ENCODE measurements around the gene TNC.

Gene TNC

DNA sequence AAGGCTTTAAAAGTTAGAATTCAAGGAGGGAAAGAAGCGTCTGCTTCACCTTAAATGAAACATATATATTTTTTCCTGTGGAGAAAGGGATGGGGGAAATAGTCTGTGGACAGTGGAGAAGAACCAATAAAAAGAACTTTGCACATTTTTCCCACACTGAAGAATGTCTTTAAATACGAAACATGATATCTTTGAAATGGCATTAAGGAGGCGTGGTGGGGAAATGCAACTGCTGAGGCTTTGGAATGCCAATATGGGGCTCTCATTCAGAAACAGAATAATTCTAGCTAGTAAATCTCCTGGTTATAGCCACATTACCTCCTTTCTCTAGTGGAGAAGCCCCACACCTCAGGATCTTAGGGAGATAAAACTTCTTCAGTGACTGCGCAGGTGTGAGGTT, 46.8 kb downstream of the TNC start:
- DNase-seq: no peak
- no peak overlapping the region for H2BK5ac ChIP-seq (ENCODE audit: low read depth, low read length, poor library complexity)
- no peak overlapping the region for H4K12ac ChIP-seq (ENCODE audit: low read depth, low read length)
- peaks cover 18 to 28% of the 10 kb centered on the region in 2 experiments for H3K36me3 ChIP-seq (ENCODE audit: control insufficient read depth in 1 of 2, insufficient read depth in 2 of 2, low read length in 2 of 2)
- no peak overlapping the region for H2BK12ac ChIP-seq (ENCODE audit: low read length)
- H3K79me1 ChIP-seq (ENCODE audit: low read length): no peaks in the 10 kb centered on the region
- H3K79me2 ChIP-seq (ENCODE audit: control insufficient read depth, insufficient read depth, low read length, poor library complexity): no peaks in the 10 kb centered on the region
- no peak overlapping the region for H3K9ac ChIP-seq (ENCODE audit: low read length)
- no peak overlapping the region for H2BK120ac ChIP-seq (ENCODE audit: insufficient read depth, low read length, poor library complexity)
- no peak overlapping the region for H2AFZ ChIP-seq (ENCODE audit: insufficient read depth, low read length, poor library complexity)
- no peak overlapping the region for H2AK5ac ChIP-seq (ENCODE audit: low read length)
- H3K4me3 ChIP-seq (ENCODE audit: low read depth, low read length): no peak overlapping the region
- H3K9me3 ChIP-seq (ENCODE audit: insufficient read depth, low read depth, low read length): no peaks in the 10 kb centered on the region
- no CpG with 5 or more reads among the region's 4 CpGs for WGBS (ENCODE audit: extremely low coverage, insufficient coverage, insufficient read length)
- H3K14ac ChIP-seq (ENCODE audit: low read length): no peak overlapping the region
- H3K4me1 ChIP-seq (ENCODE audit: control insufficient read depth in 1 of 2, insufficient read depth in 2 of 2, low read length in 2 of 2): no peaks in the 10 kb centered on the region
- no peaks in the 10 kb centered on the region for H3K27me3 ChIP-seq (ENCODE audit: insufficient read depth, low read length)
- no peak overlapping the region for H3K27ac ChIP-seq (ENCODE audit: low read depth, low read length)
- no peak overlapping the region for H3K23ac ChIP-seq (ENCODE audit: low read length)
- no peak overlapping the region for H3K4me2 ChIP-seq (ENCODE audit: low read length)
- H4K91ac ChIP-seq (ENCODE audit: low read depth, low read length): no peak overlapping the region
- no peak overlapping the region for H3K4ac ChIP-seq (ENCODE audit: low read depth, low read length)
- no peak overlapping the region for H4K8ac ChIP-seq (ENCODE audit: low read depth, low read length)
- H3K18ac ChIP-seq (ENCODE audit: low read length): no peak overlapping the region

DNA sequence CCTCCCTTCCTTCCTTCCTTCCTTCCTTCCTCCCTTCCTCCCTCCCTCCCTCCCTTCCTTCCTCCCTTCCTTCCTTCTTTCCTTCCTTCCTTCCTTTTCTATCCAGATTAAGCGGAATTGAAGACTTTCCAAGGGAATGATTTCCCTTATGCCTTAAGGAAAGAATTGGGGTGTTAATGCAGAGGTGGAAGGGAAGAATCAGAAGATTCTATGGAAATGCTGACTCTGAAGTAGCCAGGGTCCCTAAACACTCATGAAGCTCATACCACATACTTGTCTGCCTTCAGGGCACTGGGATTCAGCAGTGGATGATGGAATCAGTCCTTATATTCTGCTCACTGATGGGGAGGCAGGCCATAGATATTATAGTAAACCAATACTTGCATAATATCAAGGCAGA, 48.2 kb downstream of the TNC start:
- Histone ChIP-seq H2AFZ (ENCODE audit: insufficient read depth, low read length, poor library complexity) (no peak overlapping the region), H3K9ac (ENCODE audit: low read length) (no peak overlapping the region), H2BK12ac (ENCODE audit: low read length) (no peak overlapping the region), H3K18ac (ENCODE audit: low read length) (no peak overlapping the region), H4K91ac (ENCODE audit: low read depth, low read length) (no peak overlapping the region), H3K27me3 (ENCODE audit: insufficient read depth, low read length) (no peaks in the 10 kb centered on the region), H2BK5ac (ENCODE audit: low read depth, low read length, poor library complexity) (no peak overlapping the region), H2AK5ac (ENCODE audit: low read length) (no peak overlapping the region), H3K9me3 (ENCODE audit: insufficient read depth, low read depth, low read length) (no peaks in the 10 kb centered on the region), H3K36me3 (ENCODE audit: control insufficient read depth in 1 of 2, insufficient read depth in 2 of 2, low read length in 2 of 2) (peaks cover 12 to 20% of the 10 kb centered on the region in 2 experiments), H3K4me3 (ENCODE audit: low read depth, low read length) (no peak overlapping the region), H3K4me2 (ENCODE audit: low read length) (no peak overlapping the region), H3K4me1 (ENCODE audit: control insufficient read depth in 1 of 2, insufficient read depth in 2 of 2, low read length in 2 of 2) (no peaks in the 10 kb centered on the region), H4K8ac (ENCODE audit: low read depth, low read length) (no peak overlapping the region), H2BK120ac (ENCODE audit: insufficient read depth, low read length, poor library complexity) (no peak overlapping the region), H3K14ac (ENCODE audit: low read length) (no peak overlapping the region), H3K79me2 (ENCODE audit: control insufficient read depth, insufficient read depth, low read length, poor library complexity) (no peaks in the 10 kb centered on the region), H3K23ac (ENCODE audit: low read length) (no peak overlapping the region), H3K27ac (ENCODE audit: low read depth, low read length) (no peak overlapping the region), H3K4ac (ENCODE audit: low read depth, low read length) (no peak overlapping the region), H4K12ac (ENCODE audit: low read depth, low read length) (no peak overlapping the region), H3K79me1 (ENCODE audit: low read length) (no peaks in the 10 kb centered on the region)
- DNase-seq: no peak
- no CpG with 5 or more reads among the region's 1 CpG for WGBS (ENCODE audit: extremely low coverage, insufficient coverage, insufficient read length)

DNA sequence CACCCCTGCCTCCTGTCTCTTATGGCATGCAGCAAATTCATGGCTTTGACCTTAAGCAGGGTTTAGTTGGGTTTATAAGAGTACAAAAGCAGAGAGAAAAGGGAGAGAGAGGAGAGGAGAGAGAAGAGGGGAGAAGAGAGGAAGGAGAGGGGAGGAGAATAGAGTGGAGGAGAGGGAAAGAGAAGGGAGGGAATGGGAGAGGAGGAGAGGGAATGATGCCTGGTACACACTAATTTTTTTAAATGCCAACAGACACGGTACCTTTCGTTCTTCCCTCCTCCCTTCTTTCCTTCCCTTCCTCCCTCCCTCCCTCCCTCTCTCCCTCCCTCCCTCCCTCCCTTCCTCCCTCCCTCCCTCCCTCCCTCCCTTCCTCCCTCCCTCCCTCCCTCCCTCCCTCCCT, 48.7 kb downstream of the TNC start:
- no CpG with 5 or more reads among the region's 2 CpGs for WGBS (ENCODE audit: extremely low coverage, insufficient coverage, insufficient read length)
- DNase-seq: no peak
- H2BK12ac ChIP-seq (ENCODE audit: low read length): no peak overlapping the region
- H3K4ac ChIP-seq (ENCODE audit: low read depth, low read length): no peak overlapping the region
- H3K27me3 ChIP-seq (ENCODE audit: insufficient read depth, low read length): no peaks in the 10 kb centered on the region
- H3K9me3 ChIP-seq (ENCODE audit: insufficient read depth, low read depth, low read length): peaks cover 1% of the 10 kb centered on the region
- H2BK5ac ChIP-seq (ENCODE audit: low read depth, low read length, poor library complexity): no peak overlapping the region
- H3K9ac ChIP-seq (ENCODE audit: low read length): no peak overlapping the region
- no peak overlapping the region for H3K14ac ChIP-seq (ENCODE audit: low read length)
- peaks cover 2 to 4% of the 10 kb centered on the region in 2 experiments for H3K4me1 ChIP-seq (ENCODE audit: control insufficient read depth in 1 of 2, insufficient read depth in 2 of 2, low read length in 2 of 2)
- no peaks in the 10 kb centered on the region for H3K79me2 ChIP-seq (ENCODE audit: control insufficient read depth, insufficient read depth, low read length, poor library complexity)
- H3K36me3 ChIP-seq (ENCODE audit: control insufficient read depth in 1 of 2, insufficient read depth in 2 of 2, low read length in 2 of 2): peaks cover 15 to 22% of the 10 kb centered on the region in 2 experiments
- no peak overlapping the region for H3K27ac ChIP-seq (ENCODE audit: low read depth, low read length)
- no peak overlapping the region for H3K4me3 ChIP-seq (ENCODE audit: low read depth, low read length)
- H4K8ac ChIP-seq (ENCODE audit: low read depth, low read length): no peak overlapping the region
- no peak overlapping the region for H3K18ac ChIP-seq (ENCODE audit: low read length)
- H3K4me2 ChIP-seq (ENCODE audit: low read length): no peak overlapping the region
- no peak overlapping the region for H4K12ac ChIP-seq (ENCODE audit: low read depth, low read length)
- H2AFZ ChIP-seq (ENCODE audit: insufficient read depth, low read length, poor library complexity): no peak overlapping the region
- no peak overlapping the region for H3K23ac ChIP-seq (ENCODE audit: low read length)
- no peak overlapping the region for H2AK5ac ChIP-seq (ENCODE audit: low read length)
- no peak overlapping the region for H2BK120ac ChIP-seq (ENCODE audit: insufficient read depth, low read length, poor library complexity)
- no peak overlapping the region for H4K91ac ChIP-seq (ENCODE audit: low read depth, low read length)
- no peaks in the 10 kb centered on the region for H3K79me1 ChIP-seq (ENCODE audit: low read length)

DNA sequence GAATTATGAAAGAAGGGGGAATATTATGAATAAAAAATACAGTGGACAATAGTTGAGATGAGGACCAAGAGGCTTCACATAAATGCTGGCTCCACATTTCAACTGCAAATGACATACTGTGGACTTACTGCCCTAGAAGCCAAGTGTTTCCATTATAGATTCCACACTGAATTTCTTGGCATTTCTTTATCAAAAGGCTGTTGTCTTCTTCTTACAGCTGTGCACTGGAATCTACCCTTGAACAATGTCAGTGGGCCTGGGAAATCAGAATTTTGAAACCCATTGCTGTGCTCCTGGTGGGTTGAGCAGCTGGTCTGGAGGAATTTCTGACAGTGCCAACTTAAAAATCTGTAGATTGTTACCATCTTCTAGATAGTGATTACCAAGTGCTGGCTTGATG, 49.9 kb downstream of the TNC start:
- no peak overlapping the region for H2BK5ac ChIP-seq (ENCODE audit: low read depth, low read length, poor library complexity)
- H3K9me3 ChIP-seq (ENCODE audit: insufficient read depth, low read depth, low read length): peaks cover 1% of the 10 kb centered on the region
- DNase-seq: no peak
- H4K8ac ChIP-seq (ENCODE audit: low read depth, low read length): no peak overlapping the region
- no peak overlapping the region for H4K12ac ChIP-seq (ENCODE audit: low read depth, low read length)
- H2AFZ ChIP-seq (ENCODE audit: insufficient read depth, low read length, poor library complexity): no peak overlapping the region
- no peak overlapping the region for H3K4ac ChIP-seq (ENCODE audit: low read depth, low read length)
- H2BK120ac ChIP-seq (ENCODE audit: insufficient read depth, low read length, poor library complexity): no peak overlapping the region
- no peak overlapping the region for H3K18ac ChIP-seq (ENCODE audit: low read length)
- H3K27me3 ChIP-seq (ENCODE audit: insufficient read depth, low read length): no peaks in the 10 kb centered on the region
- H3K79me2 ChIP-seq (ENCODE audit: control insufficient read depth, insufficient read depth, low read length, poor library complexity): no peaks in the 10 kb centered on the region
- no peak overlapping the region for H3K4me3 ChIP-seq (ENCODE audit: low read depth, low read length)
- no peak overlapping the region for H3K23ac ChIP-seq (ENCODE audit: low read length)
- peaks cover 11 to 19% of the 10 kb centered on the region in 2 experiments for H3K36me3 ChIP-seq (ENCODE audit: control insufficient read depth in 1 of 2, insufficient read depth in 2 of 2, low read length in 2 of 2)
- H3K4me2 ChIP-seq (ENCODE audit: low read length): no peak overlapping the region
- no peak overlapping the region for H2BK12ac ChIP-seq (ENCODE audit: low read length)
- peaks cover 4 to 10% of the 10 kb centered on the region in 2 experiments for H3K4me1 ChIP-seq (ENCODE audit: control insufficient read depth in 1 of 2, insufficient read depth in 2 of 2, low read length in 2 of 2)
- H3K14ac ChIP-seq (ENCODE audit: low read length): no peak overlapping the region
- H2AK5ac ChIP-seq (ENCODE audit: low read length): no peak overlapping the region
- H3K79me1 ChIP-seq (ENCODE audit: low read length): peaks cover 3% of the 10 kb centered on the region
- H3K27ac ChIP-seq (ENCODE audit: low read depth, low read length): no peak overlapping the region
- H3K9ac ChIP-seq (ENCODE audit: low read length): no peak overlapping the region
- H4K91ac ChIP-seq (ENCODE audit: low read depth, low read length): no peak overlapping the region

All from trophoblast cell (in vitro differentiated cells and primary cell).